GM19372 (cell line): ENCODE measurements around the gene WDR20.
A peak's percentile ranks its signal among the peaks of the same experiment; 100 is the strongest.
"Not testable (repeated sequence)": the region's sequence is repeated elsewhere in the genome, so short reads cannot be mapped to it uniquely, and the experiment has no call there.

Experiments used
- ATAC-seq: cut with Tn5 transposase; IDR thresholded peaks from one replicate; pipeline ENCODE4 v1.9.1; 2021; ENCODE audit warnings: mild to moderate bottlenecking, low read depth, moderate library complexity; ENCODE audit not compliant: unreplicated experiment

WDR20 gene

DNA sequence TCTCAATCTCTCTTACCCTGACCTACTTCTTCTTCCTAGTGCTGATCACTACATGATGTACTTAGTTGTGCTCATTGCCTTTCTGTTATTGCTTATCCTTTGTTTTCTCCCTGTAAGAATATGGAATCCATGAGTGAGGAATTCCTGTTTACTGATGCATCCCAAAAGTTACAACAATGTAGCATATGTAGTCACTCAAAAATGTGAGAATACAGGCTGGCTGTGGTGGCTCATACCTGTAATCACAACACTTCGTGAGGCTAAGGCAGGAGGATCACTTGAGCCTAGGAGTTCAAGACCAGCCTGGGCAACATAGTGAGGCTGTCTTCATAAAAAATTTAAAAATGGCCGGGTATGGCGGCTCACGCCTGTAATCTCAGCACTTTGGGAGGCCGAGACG is 8.0 kb upstream of the WDR20 start:
- no peak for ATAC-seq

DNA sequence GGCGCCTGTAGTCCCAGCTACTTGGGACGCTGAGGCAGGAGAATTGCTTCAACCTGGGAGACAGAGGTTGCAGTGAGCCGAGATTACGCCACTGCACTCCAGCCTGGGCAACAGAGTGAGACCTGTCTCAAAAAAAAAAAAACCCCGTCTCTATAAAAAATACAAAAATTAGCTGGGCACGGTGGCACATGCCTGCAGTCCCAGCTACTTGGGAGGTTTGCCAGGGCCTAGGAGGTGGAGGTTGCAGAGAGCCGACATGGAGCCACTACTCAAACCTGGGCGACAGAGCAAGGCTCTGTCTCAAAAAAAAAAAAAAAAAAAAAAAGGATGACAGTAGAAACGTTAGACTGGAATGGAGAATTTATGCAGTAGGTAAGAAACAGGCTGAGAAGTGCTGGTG is 5.7 kb upstream of the WDR20 start:
- not testable (repeated sequence) for ATAC-seq

DNA sequence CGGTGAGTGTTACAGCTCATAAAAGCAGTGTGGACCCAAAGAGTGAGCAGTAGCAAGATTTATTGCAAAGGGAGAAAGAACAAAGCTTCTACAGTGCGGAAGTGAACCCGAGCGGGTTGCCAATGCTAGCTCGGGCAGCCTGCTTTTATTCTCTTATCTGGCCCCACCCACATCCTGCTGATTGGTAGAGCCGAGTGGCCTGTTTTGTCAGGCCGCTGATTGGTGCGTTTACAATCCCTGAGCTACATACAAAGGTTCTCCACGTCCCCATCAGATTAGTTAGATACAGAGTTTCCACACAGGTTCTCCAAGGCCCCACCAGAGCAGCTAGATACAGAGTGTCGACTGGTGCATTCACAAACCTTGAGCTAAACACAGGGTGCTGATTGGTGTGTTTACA is 5.0 kb upstream of the WDR20 start:
- ATAC-seq: not testable (repeated sequence)

DNA sequence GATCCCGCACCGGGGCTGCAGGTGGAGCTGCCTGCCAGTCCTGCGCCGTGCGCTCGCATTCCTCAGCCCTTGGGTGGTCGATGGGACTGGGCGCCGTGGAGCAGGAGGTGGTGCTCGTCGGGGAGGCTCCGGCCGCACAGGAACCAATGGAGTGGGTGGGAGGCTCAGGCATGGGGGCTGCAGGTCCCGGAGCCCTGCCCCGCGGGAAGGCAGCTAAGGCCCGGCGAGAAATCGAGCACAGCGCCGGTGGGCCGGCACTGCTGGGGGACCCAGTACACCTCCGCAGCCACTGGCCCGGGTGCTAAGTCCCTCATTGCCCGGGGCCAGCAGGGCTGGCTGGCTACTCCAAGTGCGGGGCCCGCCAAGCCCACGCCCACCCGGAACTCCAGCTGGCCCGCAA is 4.2 kb upstream of the WDR20 start:
- ATAC-seq: not testable (repeated sequence)

DNA sequence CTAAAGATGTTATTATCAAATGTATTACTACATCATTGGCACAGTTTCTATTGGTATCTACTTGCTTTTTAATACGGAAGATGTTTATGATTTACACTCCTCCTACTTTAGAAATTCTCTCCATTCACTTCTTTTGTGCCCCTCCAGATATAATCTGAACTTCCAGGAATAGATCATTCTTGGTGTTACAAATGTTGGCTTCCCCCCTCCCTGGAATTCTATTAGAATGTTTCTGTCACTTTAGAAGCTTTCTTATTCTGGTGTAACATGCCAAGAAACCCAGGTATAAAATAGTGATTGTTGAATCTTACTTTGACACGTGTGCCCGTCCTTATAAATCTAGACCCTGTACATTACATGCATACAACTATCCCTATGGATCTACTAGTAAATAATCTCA is 1.2 kb upstream of the WDR20 start:
- ATAC-seq: no peak

DNA sequence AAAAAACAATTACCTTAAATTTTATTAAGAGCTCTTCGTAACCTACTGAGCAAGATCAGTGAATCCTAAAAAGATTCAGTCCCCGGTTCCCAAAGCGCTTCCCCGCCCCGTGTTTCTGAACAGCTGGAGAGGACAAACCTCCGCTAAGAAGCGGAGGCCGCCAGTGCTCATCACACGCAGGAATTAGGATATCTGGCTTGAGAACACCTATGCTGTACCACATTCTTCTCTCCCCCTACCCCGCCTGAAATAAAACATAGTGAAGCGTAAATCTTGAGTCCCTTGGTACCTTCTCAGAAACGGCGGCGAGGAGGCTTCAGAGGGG is 774 bp upstream of the WDR20 start:
- no peak for ATAC-seq

DNA sequence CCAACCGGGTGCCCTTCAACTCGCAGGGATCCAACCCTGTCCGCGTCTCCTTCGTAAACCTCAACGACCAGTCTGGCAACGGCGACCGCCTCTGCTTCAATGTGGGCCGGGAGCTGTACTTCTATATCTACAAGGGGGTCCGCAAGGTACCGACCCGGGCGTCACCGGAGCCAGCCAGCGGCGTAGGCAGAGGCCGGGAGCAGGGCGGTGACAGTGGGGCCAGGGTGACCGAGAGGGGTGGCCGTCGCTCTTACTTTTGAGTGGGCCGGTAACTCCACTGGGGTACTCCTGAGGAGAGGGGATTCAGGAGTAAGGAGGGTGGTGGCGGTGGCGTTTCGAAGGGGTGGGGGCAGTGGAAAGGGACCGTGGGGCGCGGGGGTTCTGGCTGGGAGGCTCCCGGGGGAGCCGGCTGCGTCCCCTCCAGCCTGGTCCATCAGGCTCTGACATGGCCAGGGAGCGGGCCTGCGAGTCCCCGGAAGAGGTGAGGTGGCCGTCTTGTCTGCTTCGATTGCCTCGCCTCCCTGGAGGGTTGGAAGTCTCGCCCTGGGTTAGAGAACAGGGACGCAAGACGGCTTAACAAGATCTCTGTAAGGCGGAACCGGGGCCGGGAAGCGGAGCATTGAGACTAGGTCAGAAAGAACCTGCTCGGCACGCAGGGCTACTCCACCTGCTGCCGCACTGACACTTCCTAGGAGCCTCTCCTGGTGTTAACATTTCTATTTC is 491 bp downstream of the WDR20 start:
- ATAC-seq: peak; percentile 8

DNA sequence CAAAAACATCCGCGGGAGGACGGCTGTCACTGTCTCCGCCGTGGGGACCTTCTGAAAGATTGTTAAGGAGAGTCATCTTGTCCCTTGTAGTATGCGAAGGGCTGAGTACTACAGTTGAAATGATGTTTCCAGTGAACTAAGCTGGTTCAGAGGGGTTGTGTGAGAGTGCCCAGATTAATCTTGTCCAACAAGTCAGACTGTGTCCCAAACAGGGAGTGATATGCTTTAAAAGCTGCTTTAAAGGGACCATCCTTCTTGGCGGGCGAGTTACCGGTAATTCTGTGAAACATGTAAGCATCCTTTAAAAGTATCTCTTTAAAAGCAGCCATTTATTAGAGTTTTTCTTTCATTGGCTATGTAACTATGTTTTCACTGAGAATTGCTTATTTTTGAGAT is 1.1 kb downstream of the WDR20 start:
- ATAC-seq: no peak

DNA sequence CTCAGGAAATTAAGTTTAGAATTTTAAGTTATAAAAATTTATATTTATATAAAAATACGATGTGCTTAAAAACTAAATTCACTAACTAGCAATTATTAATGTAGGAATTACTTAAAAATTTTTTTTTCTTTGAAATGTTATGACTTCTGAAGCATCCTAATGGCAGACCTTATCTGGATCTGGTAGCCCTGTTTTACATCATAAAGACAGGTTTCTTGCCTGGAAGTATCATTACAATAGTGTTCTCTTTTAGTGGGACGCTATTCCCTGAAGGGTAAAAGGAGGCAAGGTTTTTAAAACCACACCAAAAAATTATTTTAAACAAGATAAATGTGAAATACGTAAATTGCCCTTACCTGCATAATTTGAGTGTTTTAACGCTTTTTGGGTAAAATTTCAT is 2.1 kb downstream of the WDR20 start:
- ATAC-seq: no peak

DNA sequence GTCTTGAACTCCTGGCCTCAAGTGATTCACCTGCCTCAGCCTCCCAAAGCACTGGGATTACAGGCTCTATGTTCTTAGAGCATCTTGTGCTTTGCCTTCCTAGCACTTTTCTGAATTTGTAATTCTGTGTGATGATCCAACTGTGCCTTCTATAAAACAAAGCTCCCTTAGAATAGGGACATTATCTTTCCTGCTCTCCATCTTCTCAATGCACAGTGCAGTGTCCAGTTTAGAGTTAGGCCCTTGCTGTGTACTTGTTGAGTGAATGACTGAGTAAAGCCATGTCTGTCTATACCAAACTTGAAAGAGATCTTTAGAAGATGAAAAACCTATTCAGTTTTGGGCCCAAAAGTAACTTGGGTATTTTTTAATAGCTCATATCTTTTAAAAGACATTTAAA is 5.2 kb downstream of the WDR20 start:
- ATAC-seq: no peak

DNA sequence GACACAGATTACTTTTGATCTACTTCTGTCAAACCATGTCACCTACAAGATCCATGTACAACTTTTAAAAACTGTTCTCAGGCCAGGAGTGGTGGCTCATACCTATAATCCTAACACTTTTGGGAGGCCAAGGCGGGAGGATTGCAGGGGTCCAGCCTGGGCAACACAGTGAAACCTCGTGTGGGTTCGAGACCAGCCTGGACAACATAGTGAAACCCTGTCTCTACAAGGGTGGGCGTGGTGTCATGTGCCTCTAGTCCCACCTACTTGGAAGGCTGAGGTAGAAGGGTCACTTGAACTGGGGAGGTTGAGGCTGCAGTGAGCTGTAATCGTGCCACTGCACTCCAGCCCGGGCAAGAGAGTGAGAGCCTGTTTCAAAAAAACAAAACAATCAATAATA is 5.7 kb downstream of the WDR20 start:
- ATAC-seq: no peak

DNA sequence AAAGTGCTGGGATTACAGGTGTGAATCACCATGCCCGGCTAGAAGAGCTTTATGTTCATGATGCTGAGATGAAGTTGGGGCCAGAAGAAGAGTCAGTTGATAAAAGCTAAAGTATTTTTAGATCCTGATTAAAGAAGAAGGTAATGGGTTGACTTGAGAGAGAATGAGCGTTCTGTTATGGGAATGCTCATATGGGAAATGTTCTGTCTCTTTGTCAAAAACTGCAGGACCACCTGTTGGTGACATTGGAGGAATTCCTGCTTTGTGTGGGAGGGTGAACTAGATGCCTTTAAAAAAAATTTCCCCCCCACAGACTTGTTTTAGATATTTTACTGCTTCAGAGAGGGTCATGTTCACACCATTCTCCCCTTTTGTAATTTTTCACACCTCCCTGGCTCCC is 6.7 kb downstream of the WDR20 start:
- no peak for ATAC-seq

DNA sequence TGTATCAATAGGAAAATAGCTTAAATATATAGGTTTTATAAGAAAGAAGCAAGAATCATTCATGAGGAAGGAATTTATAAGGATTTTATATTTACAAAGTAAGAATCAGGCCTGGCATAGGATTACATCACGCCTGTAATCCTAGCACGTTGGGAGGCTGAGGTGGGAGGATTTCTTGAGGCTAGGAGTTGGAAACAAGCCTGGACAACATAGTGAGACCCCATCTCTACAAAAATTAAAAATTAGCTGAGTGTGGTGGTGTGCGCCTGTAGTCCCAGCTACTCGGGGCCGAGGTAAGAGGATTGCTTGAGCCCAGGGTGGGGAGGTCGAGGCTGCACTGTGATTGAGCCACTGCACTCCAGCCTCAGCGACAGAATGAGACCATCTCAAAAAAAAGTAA is 10.4 kb downstream of the WDR20 start:
- no peak for ATAC-seq

DNA sequence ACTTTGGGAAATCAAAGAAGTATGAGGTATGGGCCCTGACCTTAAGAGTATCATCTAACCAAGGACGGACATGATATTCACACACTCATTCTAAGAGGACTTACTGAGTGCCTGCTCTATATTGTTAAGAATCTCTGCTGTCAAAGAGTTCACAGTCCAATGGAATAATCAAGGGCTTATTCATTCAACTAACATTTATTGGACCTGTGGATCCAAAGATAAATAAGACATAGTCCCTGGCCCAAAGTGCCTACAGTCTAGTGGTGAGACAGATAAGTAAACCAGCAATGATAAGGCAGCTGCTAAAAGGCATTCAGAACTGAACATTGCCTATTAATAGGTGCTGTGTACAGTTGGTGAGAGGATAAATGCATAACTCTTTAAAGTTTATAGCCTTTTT is 11.0 kb downstream of the WDR20 start:
- no peak for ATAC-seq

DNA sequence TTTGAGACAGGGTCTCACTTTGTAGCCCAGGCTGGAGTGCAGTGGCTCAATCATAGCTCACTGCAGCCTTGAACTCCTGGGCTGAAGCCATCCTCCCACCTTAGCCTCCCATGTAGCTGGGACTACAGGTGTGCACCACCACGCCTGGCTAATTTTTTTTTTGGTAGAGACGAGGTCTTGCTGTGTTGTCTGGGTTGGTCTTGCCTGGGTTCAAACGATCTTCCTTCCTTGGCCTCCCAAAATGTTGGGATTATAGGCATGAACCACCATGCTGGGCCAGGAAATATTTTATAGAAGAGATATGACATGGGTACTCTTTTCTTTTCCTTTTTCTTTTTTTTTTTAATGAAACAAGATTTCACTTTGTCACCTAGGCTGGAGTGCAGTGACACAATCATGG is 11.7 kb downstream of the WDR20 start:
- ATAC-seq: not testable (repeated sequence)

DNA sequence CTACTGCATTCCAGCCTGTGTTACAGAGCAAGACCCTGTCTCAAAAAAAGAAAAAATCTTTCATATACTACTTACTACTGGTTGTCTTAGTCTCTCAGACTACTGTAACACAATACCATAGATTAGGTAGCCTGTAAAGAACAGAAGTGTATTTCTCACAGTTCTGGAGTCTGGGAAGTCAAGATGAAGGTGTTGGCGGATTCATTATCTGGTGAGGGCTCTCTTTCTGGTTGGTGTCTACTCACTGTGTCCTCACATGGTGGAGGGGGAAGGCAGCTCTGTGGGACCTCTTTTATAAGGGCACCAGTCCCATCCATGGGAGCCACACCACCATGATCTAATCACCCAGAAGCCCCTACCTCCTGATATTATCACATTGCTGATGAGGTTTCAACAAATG is 14.4 kb downstream of the WDR20 start:
- ATAC-seq: no peak

DNA sequence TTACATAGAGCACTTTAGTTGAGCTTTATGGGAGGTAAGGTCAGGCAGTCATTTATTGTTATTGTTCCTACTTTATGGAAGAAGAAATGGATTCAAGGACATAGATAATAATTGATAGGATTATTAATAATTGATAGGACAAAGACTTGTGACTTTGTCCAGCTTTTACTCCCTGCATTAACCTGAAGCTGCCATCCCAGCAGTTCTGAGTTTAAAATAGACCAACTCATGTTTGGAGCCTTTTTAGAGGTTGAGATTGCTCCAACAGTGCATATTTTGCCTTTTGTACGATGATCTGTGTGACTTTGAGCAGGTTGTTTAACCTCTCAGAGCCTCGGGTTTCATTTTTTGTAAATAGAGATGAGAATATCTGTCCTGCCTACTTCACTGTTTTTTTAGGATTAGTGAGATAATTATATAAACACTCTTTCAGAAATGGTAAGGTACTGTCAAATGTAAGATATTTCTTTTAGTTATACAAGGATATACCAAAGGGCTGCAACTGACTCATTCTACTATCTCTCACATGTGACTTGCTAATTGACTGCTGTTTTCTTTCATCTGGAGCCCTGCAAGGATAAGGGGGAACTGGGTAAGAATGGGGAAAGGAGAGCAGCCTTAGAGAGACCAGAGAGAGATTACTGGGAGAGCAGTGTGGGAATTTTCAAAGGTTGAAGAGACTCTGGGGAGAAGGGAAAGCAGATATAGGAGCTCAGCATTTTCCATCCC is 15.3 kb downstream of the WDR20 start:
- ATAC-seq: no peak

DNA sequence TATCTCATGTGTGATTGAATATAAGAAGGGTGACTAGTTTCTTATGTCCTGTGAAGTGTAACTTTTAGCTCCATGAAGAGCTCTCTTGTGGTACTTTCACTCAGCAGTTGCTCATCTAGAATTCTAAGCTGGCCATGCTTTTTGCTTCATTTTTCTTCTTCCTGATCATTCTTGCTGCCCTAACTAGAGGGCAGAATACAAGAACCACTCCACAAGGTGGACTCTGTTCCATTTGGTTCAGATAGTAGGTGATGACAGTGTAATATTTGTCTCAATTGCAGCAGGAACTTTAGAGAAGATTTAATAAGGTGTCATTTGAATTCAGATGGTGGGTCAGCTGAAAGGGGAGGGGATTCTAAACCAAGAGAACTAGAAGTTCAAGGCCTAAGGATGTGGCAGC is 17.6 kb downstream of the WDR20 start:
- ATAC-seq: no peak

DNA sequence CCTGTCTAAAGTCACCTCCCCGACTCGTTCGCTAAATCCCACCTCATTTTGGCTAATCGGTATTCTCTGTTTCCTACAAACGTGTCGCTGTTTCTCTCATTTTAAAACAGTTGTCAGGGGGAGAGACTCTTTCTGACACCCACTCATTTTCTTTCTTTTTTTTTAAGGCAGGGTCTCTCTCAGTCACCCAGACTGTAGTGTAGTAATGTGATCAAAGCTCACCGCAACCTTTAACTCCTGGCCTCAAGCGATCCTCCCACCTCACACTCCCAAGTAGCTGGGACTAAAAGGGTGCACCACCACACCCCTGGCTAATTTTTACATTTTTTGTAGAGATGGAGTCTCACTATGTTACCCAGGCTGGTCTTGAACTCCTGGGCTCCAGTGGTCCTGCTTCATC is 19.1 kb downstream of the WDR20 start:
- no peak for ATAC-seq

DNA sequence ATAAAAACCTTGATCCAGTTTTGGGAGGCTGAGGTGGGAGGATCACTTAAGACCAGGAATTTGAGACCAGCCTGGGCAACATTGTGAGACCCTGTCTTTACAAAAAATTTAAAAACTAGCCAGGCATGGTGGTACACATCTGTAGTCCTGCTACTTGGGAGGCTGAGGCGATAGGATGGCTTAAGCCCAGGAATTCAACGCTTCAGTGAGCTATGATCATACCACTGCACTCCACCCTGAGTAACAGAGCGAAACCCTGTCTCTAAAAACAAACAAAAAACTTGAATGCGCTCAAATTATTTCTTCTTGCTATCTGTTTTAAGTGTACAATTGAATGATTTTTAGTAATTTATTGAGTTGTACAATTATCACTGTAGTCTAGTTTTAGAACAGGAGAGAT is 20.1 kb downstream of the WDR20 start:
- no peak for ATAC-seq

DNA sequence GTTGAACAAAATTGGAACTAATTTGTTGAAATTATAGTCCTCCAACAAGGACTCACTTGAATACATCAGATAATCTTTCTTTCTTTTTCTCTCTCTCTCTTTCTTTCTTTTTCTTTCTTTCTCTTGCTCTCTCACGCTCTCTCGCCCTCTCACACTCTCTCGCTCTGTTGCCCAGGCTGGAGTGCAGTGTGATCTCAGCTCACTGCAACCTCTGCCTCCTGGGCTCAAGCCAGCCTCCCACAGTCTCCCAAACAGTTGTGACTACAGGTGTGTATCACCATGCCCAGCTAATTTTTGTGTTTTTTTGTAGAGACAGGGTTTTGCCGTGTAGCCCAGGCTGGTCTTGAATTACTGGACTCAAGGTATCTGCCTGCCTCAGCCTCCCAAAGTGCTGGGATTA is 22.8 kb downstream of the WDR20 start:
- no peak for ATAC-seq

DNA sequence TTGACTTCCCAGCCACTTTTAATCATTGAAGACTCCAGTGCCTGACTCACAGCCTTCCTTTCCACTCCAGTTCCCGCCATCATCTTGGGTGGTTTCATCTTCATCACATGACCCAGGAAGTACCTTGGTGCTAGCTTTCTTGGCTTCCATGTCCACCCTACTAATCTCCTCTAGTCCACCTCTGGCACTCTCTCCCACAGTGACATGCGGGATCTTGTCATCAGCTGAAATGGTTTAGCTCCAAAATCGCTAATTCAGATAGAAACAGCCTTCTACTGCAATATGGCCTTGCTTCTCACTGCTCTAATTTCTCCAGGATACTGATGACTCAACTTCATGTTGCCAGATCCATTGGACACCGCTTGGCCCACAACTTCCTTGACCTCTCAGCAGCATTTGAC is 24.5 kb downstream of the WDR20 start:
- no peak for ATAC-seq

DNA sequence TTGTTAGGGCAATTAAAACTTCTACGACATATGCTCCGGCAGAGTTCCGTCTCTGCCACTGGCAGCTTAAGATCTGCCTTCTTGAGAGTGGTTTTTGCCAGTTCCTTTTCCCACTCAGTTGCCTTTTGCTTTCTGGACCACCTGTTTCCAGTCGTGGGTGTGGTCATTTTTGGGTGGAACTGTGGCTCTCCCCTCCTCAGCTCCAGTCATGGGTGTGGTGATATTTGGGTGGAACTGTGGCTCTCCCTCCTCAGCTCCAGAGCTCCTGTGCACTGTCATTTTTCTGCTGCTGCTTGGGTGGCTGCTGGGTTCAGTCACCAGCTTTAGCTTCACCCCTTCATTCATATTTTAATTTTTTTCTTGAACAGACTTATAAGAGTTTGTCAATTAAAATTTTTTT is 25.3 kb downstream of the WDR20 start:
- no peak for ATAC-seq
